ENCODE data around the gene TLR3.

Gene TLR3

GRCh38 chr4:186088523-186088922, 19.6 kb downstream of the TLR3 start:
- no peak for TF ChIP-seq CTCF (IDR thresholded peaks at IDR 0.05; ENCODE audit: low read depth, low read length, missing control alignments)
- H3K4me3 ChIP-seq (replicated peaks; ENCODE audit: low read depth, low read length) = no peak overlapping the region
- DNase-seq (ENCODE audit: extremely low read depth, low read depth) = no peak

DNA sequence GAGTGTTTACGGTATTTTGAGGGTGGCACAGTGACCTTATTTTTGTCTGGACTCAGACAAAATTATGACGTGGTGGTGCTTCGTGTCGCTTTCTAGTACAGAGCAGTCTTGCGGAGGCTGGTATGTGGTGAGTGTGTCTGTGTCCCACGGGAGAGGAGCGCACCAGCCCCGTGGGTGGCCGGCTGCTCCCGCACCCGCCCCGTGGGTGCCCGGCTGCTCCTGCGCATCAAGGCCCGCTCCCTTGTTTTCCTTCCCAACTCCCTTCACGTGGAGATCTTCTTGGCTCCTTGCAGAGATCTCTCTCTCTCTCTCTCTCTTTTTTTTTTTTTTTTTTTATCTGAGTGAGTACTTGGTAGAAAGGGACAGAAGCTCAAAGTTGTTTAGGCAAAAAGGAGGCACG, 23.3 kb downstream of the TLR3 start:
- no peak for TF ChIP-seq CTCF (IDR thresholded peaks at IDR 0.05; ENCODE audit: low read depth, low read length, missing control alignments)
- H3K4me3 ChIP-seq (replicated peaks; ENCODE audit: low read depth, low read length) = no peak overlapping the region
- no peak for DNase-seq (ENCODE audit: extremely low read depth, low read depth)

GRCh38 chr4:186095406-186095805, 26.4 kb downstream of the TLR3 start:
- no peak overlapping the region for H3K4me3 ChIP-seq (replicated peaks; ENCODE audit: low read depth, low read length)
- DNase-seq (ENCODE audit: extremely low read depth, low read depth) = no peak
- no peak for TF ChIP-seq CTCF (IDR thresholded peaks at IDR 0.05; ENCODE audit: low read depth, low read length, missing control alignments)

- no peak for DNase-seq (ENCODE audit: extremely low read depth, low read depth)
- no peak overlapping the region for H3K4me3 ChIP-seq (replicated peaks; ENCODE audit: low read depth, low read length)
- no peak for TF ChIP-seq CTCF (IDR thresholded peaks at IDR 0.05; ENCODE audit: low read depth, low read length, missing control alignments)
Observed at GRCh38 chr4:186096681-186097165, 27.8 kb downstream of the TLR3 start.

- H3K4me3 ChIP-seq (replicated peaks; ENCODE audit: low read depth, low read length) = no peak overlapping the region
- TF ChIP-seq CTCF (IDR thresholded peaks at IDR 0.05; ENCODE audit: low read depth, low read length, missing control alignments) = no peak
- DNase-seq (ENCODE audit: extremely low read depth, low read depth) = no peak
Observed at GRCh38 chr4:186097386-186097785, 28.4 kb downstream of the TLR3 start.

- H3K4me3 ChIP-seq (replicated peaks; ENCODE audit: low read depth, low read length) = no peak overlapping the region
- DNase-seq (ENCODE audit: extremely low read depth, low read depth) = no peak
Observed at GRCh38 chr4:186102931-186103330, 34.0 kb downstream of the TLR3 start.

More at GRCh38 chr4:186102931-186103330, 34.0 kb downstream of the TLR3 start:
- no peak for TF ChIP-seq CTCF (IDR thresholded peaks at IDR 0.05; ENCODE audit: low read depth, low read length, missing control alignments)
